ENCODE results near the gene LDHD.
"Not testable (repeated sequence)": the region's sequence is repeated elsewhere in the genome, so short reads cannot be mapped to it uniquely, and the experiment has no call there.

LDHD gene

DNA sequence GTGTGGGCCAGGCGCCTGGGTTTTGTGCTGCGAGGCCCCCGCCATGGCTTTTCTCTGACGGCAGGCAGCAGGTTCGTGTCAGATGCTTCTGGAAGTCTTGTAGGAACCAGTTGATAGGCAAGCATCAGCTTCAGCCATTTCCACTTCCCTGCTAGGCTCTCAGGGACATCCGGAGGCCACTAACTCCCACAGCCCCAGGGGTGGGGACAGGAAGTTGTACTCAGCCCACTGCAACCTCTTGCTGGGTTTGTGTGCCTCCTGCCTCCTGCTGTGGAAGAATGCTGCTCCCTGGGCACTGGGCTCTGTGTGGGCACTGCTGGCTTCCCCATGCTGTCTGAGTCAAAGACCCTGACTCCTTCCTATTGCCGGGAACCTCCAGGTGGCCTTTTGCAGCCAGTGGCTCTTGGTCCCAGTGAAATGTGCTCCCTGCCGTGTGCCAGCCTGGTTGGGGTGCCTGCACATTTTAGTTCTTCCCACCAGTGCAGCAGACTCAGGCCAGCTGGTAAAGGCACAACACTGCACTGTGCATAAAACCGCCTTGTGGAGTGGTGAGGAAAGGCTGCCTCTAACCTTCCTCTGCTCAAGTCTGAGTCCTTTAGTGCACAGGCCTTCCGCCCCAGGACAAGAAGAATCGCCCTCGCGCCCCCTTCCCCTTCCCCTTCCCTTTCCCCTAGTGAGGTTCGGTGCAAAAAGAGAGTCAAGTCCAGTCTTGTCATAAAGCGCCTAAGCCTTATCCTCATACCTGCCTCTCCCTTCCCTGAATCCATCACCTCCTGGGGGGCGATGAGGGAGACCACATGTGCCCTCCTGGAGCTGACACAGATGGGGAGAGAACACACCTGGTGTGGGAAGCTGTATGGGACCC lies 16.6 kb downstream of the LDHD start:
- no peak for DNase-seq

DNA sequence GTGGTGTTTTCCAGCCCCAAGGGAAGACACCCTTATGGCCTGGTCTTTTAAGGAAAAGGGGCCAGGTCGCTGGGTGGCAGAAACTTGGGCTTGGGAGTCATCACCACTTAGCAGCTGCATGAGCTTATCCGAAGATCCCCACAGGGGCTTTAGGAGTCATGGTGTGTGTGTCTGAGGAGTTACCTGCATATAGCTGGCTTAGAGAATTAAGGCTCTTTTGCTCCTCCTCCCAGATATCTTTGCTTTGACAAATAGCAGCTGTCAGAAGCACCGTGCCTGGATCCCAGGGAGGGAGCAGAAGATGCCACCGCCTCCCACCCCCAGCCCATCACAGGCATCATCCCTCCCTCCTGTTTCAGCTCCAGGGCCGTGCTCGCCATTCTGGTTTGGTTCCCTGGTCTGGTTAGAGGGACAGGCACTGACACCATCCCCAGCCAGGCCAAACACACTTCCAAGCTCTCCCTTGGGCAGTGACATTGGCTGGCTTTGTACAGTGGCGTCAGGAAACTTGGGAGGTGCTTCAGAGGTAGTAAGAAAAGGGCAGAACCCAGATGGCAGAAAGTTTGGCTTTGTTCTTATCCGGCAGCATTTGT lies 17.4 kb downstream of the LDHD start:
- DNase-seq = no peak

DNA sequence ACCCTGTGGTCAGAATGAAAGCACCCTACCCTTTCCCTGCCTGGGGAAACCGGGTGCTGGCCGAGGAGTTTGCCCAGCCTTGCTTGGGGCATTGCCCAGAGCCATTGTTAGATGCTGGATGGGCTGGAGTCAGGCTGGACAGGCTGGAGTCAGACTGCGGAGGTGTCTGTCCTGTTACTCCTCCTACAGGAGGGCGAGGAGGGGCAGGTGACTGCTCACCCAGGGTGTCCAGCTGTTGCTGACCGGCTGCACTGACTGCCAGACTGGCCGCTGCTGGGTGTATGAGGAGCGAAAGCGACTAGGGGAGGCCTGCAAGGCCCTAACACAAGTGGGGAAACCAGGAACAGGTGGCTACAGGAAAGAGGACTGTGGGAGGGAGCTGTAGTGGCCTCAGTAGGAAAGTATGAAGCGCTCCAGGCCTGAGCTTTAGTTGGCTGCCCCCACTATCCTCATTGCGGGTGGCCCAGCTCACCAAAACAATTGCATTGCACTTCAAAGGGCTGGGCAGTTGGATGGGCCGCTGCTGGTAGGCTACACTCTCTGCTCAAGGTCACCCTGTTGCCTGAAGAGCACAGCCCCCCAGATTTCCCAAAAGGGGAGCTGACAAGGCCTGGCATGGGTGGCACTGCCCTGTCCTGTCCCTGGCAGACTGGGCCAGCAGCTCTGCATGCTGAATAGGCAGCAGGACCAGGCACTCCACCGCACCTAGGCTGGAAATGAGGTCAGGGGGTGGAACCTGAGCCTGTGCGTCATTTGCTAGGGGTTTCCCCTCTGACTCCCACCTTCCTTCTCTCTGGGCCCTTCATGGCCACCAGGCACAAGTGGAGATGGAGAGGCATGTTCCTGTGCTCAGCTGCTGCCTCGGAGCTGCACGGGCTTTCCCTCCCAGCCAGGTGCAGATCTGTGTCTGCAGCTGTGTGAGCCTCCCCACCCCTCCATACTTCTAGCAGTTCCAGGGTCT lies 18.4 kb downstream of the LDHD start:
- no peak for DNase-seq

DNA sequence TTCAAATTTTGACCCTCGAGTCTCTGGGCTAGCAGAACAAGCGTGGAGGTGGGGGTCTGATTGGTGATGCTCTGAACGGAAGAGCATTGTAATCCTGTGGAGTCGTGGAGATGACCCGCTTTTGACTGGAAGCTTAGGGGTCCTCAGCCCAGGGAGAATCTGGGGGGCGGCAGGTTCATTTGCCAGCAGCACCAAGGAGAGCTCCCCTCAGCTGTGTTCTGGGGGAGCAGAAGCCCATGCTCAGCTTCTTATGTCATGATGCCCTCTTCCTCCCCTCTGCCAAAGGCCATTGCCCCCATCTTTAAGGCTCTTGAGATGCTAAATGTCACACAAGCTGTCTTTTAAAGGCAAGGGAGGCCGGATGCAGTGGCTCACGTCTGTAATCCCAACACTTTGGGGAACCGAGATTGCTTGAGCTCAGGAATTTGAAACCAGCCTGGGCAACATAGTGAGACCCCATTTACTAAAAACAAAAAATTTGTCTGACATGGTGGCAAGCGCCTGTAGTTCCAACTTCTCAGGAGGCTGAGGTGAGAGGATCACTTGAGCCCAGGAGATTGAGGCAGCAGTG lies 19.3 kb downstream of the LDHD start:
- DNase-seq = no peak

DNA sequence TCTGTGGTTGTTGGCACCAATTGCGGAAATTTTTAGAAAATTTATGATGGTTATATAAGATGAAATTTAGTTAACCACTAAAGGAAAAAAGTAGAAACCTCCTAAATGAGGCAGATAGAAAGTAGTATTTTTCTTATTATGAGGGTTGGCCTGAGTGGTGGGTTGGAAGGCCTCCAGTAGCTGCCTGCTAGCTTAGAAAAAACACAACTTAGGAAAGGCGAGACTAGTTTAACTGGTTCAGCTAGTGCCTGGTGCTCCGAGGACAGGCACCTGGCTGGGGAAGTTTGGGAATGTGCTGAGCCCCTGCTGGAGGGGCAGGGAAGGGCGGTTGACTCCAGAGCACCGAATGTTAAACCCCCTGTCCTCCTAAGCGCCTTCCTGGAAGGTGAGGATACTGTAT lies 19.9 kb downstream of the LDHD start:
- DNase-seq = no peak

DNA sequence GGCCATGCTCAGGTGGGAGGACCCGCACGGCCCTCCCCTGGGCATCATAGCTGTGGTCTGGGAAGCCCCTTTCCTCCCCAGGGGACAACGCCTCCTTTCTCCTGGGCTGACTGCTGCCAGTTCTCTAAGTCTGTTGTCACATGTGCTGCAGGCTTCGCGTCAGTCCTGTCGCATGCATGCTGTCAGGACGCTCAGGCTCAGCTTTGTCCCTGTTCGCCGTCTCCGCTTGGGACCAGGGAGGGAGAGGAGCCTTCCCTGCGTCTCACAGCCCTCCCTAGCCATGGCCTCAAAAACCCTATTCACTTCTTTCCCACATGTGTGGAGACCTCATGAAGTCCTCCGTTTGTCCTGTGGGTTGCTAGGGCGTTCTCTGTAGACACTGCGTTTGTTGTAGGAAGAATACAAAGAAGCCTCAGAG lies 21.4 kb downstream of the LDHD start:
- DNase-seq = no peak

DNA sequence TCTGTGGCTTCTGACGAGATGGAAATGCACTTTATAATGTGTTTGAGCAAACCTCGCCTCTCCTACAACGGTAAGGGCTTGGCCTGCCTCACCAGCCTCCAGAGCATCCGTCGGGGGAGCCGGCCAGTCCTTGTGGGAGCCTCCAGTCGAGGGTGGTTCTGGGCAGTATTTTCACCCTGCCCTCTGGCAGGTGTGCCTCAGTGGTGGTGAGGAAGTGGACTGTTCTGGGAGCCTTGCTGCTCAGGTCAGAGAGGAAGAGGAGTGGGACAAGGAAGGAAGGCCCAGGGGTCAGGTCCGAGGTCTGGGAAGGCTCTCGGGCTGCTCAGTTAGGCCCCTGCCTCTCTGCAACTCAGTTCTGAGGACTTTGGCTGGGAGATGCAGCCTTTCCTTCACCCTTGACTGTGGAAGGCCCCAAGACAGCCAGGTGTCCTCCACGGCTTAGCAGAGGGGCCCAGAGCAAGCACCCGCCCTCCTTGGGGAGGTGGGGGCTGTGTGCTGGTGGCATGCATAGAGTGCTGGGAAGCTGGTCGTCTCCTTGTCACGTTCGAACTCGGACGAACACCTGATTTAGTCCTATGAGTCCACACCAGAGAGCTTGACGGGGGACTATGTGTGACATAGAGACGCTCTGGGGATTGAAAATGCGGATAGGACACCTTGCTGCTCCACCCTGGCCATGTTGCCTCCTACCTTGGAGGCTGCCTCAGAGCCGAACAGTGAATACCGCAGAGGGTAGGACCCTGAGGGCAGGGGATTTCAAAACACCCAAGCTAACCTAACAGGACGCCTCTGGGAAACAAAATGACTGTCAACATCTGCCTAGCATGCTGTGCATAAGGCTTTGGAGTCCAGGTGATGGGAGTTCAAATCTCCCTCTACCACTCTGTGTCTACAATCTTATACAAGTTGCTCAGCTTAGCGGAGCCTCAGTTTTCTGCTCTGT lies 22.7 kb downstream of the LDHD start:
- DNase-seq = no peak

DNA sequence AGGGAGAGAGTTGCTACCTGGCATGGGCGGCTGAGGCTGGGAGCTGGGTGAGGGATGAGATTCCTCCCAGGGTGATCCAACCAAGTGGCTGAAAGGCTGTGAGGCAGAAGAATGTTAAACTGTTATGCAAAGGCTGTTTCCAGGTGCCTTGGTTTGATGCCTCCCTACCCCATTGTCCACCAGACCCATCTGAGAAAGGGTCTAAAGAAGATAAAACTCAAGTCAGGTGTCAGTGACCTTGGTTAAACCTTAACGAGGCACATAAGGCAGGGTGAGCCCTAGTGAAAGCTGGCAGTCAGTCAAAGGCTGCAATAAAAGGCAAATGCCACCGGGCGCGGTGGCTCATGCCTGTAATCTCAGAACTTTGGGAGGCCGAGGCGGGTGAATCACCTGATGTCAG lies 23.8 kb downstream of the LDHD start:
- DNase-seq = no peak

DNA sequence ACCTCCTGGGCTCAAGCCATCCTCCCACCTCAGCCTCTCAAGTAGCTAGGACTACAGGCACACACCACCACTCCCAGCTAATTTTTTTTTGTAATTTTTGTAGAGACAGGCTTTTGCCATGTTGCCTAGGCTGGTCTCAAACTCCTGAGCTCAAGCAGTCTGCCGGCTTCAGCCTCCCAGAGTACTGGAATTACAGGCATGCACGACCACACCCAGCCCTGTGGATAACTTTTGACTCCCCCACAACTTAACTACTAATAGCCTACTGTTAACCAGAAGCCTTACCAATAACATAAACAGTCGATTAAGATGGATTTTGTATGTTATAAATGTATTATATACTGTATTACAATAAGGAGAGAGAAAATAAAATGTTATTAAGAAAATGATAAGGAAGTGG lies 25.0 kb downstream of the LDHD start:
- DNase-seq = not testable (repeated sequence)

DNA sequence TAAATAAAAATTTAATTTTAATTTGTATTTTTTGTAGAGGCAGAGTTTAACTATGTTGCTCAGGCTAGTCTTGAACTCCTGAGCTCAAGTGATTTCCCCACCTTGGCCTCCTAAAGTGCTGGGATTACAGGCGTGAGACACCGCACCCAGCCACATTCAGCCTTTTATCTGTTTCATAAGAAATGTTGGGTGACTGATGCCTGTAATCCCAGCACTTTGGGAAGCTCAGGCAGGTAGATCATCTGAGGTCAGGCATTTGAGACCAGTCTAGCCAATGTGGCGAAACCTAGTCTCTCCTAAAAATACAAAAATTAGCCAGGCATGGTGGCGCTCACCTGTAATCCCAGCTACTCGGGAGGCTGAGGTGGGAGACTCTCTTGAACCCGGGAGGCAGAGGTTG lies 25.7 kb downstream of the LDHD start:
- DNase-seq = not testable (repeated sequence)

DNA sequence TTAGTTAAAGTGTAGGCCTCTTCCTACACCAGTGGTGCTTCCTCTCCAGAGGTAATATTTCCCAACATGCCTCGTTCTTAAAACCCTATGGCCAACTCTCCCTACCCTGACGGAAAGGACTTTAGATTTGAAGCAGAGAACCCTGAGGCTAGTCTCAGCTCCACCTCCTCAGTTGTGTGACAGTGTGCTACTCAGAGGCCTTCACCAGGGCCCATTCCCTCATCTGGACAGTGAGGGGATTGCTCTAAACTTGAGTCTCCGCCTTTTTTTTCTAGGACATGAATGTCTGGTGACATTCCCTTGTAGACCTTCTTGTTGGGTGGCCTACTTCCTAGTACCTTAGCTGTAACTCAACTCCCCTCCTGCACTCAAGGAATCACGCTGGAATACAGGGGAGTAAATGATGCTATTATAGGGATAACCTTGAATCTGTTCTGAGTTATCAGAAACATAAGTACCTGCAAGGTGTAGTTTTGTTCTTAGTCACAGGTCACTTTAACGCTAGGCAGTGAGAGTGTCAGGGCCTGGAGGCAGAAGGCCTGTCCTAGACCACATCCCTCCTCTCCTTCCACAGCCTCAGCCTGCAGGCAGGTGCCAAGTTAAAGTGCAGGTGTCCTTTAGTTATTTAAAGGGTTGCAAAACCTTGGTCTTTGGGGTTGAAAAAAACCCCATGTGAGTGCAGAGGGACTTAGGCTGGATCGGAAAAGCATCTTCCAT lies 26.9 kb downstream of the LDHD start:
- DNase-seq = no peak

DNA sequence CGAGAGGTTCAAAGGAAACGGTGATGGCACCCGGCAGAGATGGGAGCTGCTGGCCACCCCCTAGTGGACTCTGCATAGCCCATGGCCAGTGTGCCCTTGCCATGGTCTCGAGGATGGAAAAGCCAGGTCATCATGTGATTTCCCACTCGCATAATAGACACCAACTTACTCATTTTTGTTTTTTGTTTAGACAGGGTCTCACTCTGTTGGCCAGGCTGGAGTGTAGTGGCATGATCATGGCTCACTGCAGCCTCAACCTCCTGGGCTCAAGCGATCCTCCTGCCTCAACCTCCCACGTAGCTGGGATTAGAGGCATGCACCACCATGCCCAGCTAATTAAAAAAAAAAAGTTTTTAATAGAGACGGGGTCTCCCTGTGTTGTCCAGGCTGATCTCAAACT lies 27.6 kb downstream of the LDHD start:
- no peak for DNase-seq

DNA sequence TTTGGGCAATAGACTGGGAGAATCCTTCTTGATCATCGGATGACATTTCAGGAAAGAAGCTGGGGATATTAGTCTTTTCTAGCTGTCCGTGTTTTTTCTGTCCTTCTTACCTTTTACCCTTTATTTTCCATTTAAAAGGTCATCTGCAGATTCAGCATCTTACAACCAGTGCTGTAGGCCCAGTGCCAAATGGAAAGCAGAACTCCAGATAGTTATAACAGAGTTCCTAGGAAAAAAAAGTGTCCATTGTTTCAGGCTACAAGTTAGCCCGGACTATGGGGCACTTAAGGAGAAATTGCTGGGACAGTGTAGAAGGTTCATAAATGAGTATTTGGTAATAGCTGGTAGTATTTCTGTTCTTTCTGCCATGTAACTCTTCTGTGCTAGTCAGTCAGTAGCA lies 28.4 kb downstream of the LDHD start:
- no peak for DNase-seq

DNA sequence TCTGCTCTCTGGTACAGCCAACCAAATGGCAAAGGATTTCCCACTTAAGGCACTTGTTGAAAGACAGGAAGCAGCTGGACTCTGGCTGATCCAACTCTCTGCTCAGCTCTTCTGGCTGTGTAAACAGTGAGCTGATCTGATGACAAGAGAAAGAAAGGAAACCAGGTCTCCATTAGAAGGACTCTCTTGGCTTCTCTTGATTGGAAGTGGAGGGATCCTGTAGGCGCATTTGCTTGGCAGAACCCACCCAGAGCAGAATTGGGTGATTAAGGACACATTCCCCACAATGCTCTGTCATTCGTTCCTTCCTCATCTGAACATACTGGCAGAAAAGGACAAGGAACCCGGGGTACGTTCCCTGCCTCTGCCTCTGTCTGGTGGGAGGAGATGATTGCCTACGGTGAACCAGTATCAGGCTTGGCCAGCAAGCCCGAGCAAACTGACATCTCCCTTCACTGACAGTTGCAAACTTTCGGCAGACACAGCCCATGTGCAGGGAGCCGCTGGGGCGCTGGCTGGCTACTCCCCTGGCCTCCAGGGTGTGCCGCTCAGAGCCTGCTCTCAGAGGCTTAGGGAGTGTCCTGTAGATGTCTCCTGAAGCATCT lies 29.1 kb downstream of the LDHD start:
- DNase-seq = no peak

DNA sequence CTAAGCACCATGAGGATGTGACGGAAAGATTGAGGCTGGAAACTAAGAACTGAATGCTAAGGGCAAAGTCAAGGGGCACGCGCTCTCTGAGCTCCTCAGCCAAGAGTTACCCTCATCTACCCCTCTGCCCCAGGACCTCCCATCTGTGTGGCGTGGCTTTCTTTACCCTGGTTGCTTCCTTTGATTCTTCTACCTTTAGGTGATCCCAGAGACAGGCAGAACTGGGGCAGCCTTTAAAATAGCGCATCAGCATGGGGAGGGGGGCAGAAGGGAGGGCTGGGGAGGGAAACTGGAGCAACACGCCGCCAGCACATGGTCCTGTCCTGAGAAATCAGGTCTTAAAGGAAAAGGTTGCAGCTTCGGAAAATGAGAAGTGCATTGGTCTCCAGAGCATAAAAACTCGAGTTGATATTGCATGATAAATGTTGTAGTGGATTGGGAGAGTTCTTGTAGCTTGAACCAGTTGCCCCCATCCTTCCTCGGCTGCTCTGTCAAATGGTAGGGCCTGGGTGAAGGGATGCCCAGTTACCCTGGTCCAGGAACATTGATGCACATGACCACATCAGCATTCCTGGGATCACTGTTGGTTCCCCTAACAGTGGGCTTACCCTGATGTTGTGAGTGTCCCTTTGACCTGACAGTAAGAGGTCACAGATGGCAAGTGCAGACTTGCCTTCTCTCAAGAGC lies 29.7 kb downstream of the LDHD start:
- no peak for DNase-seq

DNA sequence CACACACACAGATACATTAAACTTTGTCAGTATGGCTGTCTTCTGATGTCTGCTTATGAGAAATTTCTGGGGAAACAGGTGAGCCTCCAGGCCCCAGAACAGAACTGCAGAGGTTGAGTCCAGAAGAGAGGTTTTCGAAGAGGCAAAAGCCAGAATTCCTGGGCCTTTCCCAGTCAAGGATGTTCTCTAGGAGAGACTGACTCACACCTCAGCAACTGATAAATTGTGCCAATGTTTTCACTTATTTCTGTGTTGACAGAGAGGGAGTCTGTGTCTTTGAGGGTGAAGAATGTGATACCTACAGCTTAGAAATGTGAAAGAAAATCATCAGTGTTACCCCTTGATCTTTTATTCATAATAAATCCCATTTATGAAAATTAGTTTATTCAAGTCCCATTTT lies 30.3 kb downstream of the LDHD start:
- no peak for DNase-seq

DNA sequence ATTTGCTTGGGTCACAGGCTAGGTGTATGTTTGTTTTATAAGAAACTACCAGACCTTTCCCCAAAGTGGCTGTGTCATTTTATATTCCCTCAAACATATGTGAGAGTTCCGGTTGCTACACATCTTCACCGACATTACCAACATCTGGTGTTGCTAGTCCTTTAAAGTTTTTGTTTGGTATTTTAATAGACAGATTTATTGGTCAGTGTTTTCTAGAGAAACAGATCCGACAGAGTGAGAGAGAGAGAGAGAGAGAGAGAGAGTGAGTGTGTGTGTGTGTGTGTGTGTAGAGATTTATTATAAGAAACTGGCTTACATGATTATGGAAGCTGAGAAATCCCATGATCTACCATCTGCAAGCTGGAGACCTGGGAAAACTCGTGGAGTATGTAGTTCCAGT lies 31.0 kb downstream of the LDHD start:
- no peak for DNase-seq

DNA sequence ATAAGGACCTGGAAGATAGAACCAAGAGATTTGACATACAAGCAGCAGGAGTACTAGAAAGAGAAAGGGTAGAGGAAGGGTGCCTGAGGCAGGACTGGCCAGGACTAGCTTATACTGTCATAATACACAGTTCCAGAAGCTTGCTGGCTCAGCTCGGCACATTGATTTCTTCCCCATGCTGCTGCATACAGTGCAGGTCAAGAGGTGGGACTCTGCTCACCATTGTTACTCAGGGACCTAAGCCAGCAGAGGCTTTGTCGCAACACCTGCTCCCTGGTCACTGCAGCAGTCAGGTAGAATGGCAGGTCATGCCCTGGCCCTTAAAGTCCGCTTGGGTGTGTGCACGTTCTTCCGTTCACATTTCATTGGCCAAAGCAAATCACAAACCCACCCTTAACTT lies 32.8 kb downstream of the LDHD start:
- DNase-seq = no peak

DNA sequence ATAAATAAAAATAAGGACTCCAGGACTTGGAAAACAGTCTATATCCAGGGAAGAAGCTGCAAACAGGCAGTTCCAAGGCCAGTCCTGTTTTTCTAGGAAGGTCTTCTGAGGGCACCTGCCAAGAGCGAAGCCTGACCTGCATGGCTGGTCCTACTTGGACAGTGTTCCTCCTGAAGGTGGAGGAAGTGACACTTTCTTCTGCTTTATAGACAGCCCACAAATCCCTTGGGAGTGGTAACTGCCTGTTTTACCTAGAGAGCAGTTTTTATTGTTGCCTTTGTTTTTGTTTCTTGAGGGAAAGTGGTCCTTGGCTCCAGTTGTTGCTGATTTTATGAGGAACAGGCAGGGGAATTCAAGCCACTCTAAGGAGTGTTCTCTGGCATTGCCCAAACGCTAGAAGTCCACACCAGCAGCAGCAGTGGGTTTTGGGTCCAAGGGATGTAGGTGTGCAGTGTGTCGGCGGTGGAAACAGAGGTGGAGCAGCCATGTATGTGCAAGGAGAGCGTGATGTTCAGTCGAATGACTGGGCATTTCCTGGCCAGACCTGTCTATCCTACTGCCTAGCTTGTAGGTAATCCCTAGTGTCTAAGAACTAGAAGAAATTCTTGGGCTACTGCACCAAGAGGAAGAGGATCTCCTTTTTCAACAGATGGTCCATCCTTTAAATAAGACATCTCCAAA lies 35.3 kb downstream of the LDHD start:
- DNase-seq = no peak
